Motor neuron (in vitro differentiated cells): ENCODE results near the gene LGALS8. TPM values are rescaled to one million over a fixed set of nuclear protein-coding genes. Genes with fewer than 3 reads are reported as not detected.

Experiments used
- ATAC-seq, 8 experiments: fragments of 200-7000 bp; cut with Tn5 transposase; replicated peaks in 6 of 8; 2 replicates each; pipeline ENCODE4 v1.8.0; 2021; ENCODE audit warnings: mild to moderate bottlenecking in 8 of 8, moderate library complexity in 8 of 8
- H3K27ac ChIP-seq, 2 donors: fragments of 250-450 bp; sonication (Bioruptor Pico); 2 replicates each; pipeline ENCODE4 v1.9.0; 2021; ENCODE audit warnings: antibody characterized with exemption in 2 of 2, mild to moderate bottlenecking in 2 of 2, moderate library complexity in 1 of 2
- H3K4me1 ChIP-seq, 2 donors: fragments of 250-450 bp; sonication (Bioruptor Pico); replicated peaks in 1 of 2; 2 replicates each; pipeline ENCODE4 v1.6.1; 2021; ENCODE audit warnings: antibody characterized with exemption in 2 of 2, mild to moderate bottlenecking in 2 of 2, moderate library complexity in 1 of 2
- H3K4me3 ChIP-seq, 5 donors: fragments of 250-450 bp; sonication (Bioruptor Pico); 2 replicates each; pipeline ENCODE4 v1.9.0; 2021; ENCODE audit warnings: antibody characterized with exemption in 5 of 5, mild to moderate bottlenecking in 5 of 5, moderate library complexity in 4 of 5
- WGBS, 10 experiments: fragments of 450-650 bp; shearing (Covaris generic); methylation state at CpG; one replicate each; pipeline ENCODE4 v1.0.0; 2022; 5-methylcytosine and 5-hydroxymethylcytosine counted together
- in situ Hi-C, 9 experiments: fragments of 400-800 bp; cut with MboI; loops; one replicate each; pipeline ENCODE4 v1.15.0; 2021; ENCODE audit warnings: low sequenced_read_pairs in 9 of 9, low pct_unique_long_range_greater_than_20kb in 2 of 9; ENCODE audit not compliant: unreplicated experiment in 9 of 9
- total RNA-seq, 8 experiments: library from RNA; unstranded; fragments of 300-600 nt; gene quantifications; 2 replicates each; pipeline versions ENCODE4 v1.2.3 to v1.2.4, GENCODE V29; 2022

LGALS8 gene
- total RNA-seq, 8 experiments from 2014 or later, result 12.5 to 86.5 (median 34.1) TPM

DNA sequence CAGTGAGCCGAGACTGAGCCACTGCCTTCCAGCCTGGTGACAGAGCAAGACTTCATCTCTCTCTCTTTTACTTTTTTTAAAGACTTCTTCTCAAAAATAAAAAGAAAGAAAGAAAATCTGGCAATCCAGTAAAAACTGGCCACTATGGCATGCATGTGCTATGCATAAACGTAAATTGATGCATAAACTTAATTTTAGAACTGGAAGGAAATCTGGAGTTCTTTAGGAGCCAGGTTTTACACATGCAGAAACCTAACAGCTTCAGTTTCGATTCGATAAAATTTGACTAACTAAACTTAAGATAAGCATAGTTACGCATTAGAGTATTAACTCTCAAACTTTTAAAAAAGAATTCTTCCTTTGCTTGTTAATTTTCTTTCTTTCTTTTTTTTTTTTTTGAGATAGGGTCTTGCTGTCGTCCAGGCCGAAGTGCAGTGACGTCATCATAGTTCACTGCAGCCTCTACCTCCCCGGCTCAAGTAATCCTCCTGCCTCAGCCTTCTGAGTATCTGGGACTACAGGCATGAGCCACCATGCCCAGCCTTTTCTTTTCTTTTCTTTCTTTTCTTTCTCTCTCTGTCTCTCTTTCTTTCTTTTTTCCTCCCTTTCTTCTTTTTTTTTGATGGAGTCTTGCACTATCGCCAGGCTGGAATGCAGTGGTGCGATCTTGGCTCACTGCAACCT, 11.9 kb upstream of the LGALS8 start:
- in situ Hi-C loops, result no loop called here
- peak in 1 of 8 experiments; percentile 72 for ATAC-seq
- Histone ChIP-seq H3K4me3 (no peak overlapping the region), H3K27ac (no peak overlapping the region), H3K4me1 (no peaks in the 10 kb centered on the region)
- WGBS, 10 experiments, result 39 to 95% (median 80%) methylated on average over 5 to 11 of the region's 11 CpGs

DNA sequence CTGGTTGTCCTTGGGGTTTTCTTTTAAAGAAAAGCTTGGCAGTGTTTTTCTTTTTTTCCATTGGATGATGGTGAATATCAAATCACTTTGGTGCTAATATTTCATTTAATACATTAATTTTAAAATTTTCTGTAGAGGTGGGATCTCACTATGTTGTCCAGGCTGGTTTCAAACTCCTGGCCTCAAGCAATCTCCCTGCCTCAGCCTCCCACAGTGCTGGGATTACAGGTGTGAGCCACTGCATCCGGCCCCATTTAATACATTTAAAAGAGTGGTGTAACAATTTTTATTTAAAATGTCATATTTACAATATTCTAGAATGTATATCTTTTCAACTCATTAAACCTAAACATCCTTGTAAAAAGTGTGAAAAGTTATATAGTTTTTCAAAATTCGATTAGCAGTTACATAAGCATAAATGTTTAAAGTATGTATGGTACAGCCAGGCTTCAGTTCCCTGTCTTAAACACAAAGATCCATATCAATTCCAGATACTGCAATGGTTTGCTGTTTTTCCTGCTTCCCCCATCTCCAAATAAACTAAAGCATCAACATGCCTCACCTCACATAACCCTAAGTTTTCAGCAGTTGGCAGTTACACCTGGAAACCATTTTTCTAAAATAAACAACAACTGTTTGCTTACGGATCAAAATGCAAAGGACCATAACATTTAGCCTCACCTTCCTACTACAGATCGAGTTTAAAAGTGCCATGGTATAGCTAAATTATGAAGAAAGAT, 8.9 kb upstream of the LGALS8 start:
- Histone ChIP-seq H3K27ac (no peak overlapping the region), H3K4me1 (no peaks in the 10 kb centered on the region), H3K4me3 (no peak overlapping the region)
- ATAC-seq, result no peak
- in situ Hi-C loops, result no loop called here
- WGBS, 10 experiments, result 29 to 88% (median 70%) methylated on average over 2 to 4 of the region's 4 CpGs; no CpG with 5 or more reads in 1 of the 10 experiments

DNA sequence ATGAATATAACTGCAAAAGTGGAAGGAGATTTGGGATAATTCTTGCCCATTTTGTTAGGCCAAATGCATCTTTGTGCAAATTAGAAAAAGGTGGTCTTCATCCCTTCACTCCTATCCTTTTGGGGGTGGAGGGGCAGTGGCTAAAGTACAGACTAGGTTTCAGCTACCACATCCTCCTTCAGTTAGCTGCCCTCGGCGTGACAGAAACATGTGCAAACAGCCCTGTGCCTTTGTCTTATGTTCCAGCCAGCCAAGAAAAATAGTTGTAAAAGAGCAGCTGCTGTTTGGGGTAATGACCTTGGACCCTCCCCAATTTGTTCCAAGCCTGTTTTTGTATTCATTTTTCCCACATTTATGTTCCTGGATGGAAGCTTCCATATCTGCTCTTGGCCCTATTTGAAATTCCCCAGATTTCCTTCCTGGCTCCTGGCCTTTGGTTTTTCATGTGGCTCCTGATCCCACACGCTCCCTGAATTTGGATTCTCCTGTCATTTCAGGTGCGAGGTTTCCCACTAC, 8.3 kb upstream of the LGALS8 start:
- ATAC-seq, result no peak
- Histone ChIP-seq H3K27ac (no peak overlapping the region), H3K4me1 (no peaks in the 10 kb centered on the region), H3K4me3 (no peak overlapping the region)
- 26 to 94% (median 83%) methylated on average over 1 to 4 of the region's 4 CpGs; no CpG with 5 or more reads in 1 of the 10 experiments for WGBS, 10 experiments
- in situ Hi-C loops, result no loop called here

DNA sequence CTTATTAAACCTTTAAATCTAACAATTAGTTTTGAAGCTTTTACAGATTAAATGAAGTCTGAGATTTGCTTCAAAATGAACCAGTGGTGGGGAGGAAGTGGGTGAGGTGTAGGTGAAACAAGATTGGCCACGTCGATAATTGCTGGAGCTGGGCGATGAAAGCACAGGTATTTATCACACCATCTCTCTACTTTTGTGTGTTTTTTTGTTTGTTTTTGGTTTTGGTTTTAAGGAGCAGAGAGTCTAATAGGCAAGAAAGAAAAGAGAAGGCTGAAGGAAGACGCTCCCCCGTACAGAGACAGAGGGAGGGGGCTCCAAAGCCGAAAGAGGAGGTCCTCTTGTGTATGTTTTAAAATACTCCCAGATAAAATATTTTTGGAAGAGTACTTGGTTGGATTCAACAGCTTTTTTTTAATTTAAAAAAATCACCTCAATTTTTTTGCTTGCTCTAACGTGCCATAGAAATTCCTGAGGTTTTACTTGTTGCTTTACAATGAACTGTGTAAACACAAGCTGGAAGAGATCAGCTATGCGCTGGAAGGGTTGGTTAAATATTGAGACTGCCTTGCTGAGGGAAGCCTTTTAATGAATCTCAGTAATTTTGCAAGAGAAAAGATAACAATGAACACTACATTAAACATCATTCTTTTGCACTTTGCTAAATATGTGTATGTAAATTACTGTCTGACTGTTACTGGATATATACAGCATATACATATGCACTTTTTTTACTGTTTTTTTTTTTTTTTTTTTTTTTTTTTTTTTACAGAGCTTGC, 6.7 kb upstream of the LGALS8 start:
- ATAC-seq, result peak in 6 of 8 experiments; percentile 32 to 90 (median 45)
- 22 to 81% (median 58%) methylated on average over 2 to 8 of the region's 8 CpGs; no CpG with 5 or more reads in 1 of the 10 experiments for WGBS, 10 experiments
- Histone ChIP-seq H3K4me3 (no peak overlapping the region), H3K27ac (no peak overlapping the region), H3K4me1 (no peaks in the 10 kb centered on the region)
- in situ Hi-C loops, result no loop called here

DNA sequence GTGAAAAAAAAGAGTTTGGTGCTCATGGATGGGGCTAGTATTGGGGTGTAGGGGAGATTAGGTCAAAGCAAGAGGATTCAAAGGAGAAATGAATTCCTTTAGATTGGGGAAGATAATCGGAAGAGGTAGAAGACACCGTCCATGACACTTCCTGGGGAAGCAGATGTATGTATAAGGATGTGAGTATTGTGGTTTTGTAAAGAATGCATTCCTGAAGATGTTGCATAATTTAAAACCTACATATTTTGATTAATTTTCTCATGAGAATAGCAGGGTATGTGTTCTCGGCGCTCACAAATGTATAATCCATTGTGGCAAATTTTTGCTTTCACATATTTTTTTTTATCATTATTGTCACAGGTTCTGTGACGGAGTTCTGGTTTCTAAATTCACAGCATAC, 5.5 kb upstream of the LGALS8 start:
- no peak overlapping the region for H3K27ac ChIP-seq
- no peak overlapping the region for H3K4me3 ChIP-seq
- 21 to 100% (median 90%) methylated on average over 2 to 5 of the region's 5 CpGs for WGBS, 10 experiments
- in situ Hi-C loops, result no loop called here
- peak in 1 of 8 experiments; percentile 63 for ATAC-seq
- no peaks in the 10 kb centered on the region for H3K4me1 ChIP-seq

DNA sequence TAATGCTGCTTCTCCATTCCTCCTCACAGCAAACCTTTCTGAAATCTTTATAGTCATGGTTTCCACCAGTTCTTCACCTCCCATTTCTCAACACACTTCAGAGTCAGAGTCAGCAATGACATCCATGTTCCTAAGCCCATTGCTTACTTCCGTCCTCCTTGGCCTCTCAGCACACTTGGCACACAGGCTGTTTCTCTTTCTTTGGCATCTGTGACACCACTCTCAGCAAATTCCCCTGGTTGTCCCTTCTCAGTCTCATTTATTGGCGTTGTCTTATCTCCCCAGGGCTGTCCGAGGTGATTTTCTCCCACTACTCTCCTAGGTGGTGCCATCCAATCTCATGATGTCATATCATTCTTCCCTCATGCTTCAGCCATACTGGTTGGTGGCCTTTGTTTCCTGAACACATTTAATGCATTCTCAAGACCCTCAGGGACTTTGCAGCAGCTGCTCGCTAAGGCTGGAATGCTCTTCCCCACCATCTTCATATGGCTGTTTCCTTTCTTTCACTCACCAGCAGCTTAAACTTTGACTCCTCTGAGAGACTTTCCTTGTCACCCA, 3.3 kb upstream of the LGALS8 start:
- in situ Hi-C loops, result no loop called here
- H3K4me3 ChIP-seq, result no peak overlapping the region
- no peak overlapping the region for H3K27ac ChIP-seq
- WGBS, 10 experiments, result 19 to 93% (median 85%) methylated on average over 1 to 4 of the region's 4 CpGs; no CpG with 5 or more reads in 1 of the 10 experiments
- no peak for ATAC-seq
- H3K4me1 ChIP-seq, result peaks cover 7 to 12% of the 10 kb centered on the region in 2 donors

DNA sequence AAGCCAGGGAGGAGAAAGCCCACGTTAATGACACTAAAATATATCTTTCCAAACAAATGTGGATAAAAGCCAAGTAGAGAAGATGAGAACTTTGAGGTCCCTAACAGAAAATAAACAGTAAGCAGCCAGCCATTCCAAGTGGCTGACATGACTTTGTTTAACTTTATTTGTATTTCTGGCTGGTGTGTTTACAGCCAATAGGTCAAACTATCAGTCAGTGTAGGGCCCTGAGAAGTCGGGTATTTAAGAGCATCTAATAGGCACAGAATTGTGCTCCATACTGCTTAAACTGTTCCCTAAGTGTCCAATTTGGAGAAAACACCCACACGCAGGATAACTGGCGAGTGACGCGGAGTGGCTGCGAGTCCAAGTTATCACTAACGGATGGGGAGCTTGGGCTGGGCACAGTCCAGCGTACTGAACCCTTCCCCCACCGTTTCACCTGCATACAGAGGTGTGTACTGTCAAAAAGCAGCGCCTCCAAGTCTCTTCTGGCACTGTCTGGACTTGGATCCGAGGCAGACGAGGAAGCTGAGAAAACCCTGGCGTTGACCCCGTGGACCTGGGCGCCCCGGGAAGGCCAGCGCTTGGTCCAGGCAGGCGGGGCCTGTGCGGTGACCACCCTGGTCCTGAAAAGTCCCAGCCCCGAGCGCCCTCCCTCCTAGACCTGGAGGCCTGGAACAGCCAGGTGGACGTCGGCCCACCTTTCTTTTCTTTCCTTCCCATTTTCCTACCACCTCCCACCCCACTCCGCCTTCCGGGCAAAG, 662 bp upstream of the LGALS8 start:
- in situ Hi-C loops, result no loop called here
- Histone ChIP-seq H3K4me1 (peaks cover 7 to 12% of the 10 kb centered on the region in 2 donors), H3K4me3 (peak overlapping the region in 3 of 5 donors; percentile 34 to 45 (median 40)), H3K27ac (no peak overlapping the region)
- ATAC-seq, result peak in 6 of 8 experiments; percentile 0 to 25 (median 8)
- 0 to 98% (median 78%) methylated on average over 1 to 13 of the region's 26 CpGs for WGBS, 10 experiments

DNA sequence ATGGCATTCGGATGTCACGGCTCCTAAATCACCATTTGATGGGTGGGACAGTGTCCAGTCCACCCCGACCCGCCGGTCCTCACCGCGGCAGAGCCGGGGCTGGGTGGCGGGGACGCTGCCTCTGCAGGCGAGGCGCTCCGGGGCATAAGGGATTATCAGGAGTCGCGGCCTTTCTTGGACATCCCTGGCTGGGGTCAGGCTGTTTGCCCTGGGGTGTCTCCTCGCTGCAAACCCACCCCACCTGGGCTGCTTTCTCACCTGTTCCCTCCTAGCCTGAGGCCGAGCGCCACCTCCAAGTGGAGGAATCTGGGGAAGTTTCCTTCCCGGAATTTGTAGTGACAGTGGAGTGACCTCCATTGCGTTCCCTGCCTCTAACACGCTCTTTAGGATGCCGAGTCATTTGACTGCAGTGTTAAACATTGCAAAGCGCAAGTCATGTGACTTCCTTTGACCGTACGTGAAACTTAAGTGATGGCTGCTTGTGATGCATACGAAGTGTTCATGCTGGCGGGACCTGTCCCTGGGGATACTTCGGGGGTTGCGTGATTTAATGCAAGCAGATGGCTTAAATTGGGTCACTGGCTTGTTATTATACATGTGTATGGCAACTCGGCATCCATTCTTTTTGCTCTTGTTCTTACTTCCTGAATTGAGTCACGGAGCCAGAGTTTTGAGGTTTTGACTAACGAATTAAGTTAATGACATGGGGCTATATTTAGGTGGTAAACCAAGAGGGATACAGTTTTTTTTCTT, 536 bp downstream of the LGALS8 start:
- Histone ChIP-seq H3K4me1 (peaks cover 7 to 12% of the 10 kb centered on the region in 2 donors), H3K27ac (peak overlapping the region; percentile 35 to 48), H3K4me3 (peak overlapping the region; percentile 25 to 45 (median 34))
- 0 to 26% (median 2%) methylated on average over 4 to 23 of the region's 32 CpGs; no CpG with 5 or more reads in 1 of the 10 experiments for WGBS, 10 experiments
- ATAC-seq, result peak; percentile 65 to 94 (median 86)
- in situ Hi-C loops, result no loop called here

DNA sequence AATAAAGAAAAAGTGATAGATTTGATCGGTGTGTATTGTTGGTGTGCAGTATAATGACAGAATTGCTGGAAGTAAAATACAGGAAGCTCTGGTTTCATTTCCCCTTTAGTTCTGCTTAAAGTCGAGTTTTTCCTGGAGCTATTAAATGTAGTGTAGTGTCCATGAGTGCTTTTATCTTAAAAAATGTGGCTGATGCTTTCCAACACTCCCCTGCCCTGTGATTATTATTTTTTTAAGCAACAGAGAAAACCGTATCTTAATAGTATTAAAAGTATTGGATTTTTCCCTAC, 1.1 kb downstream of the LGALS8 start:
- Histone ChIP-seq H3K4me1 (peaks cover 7 to 12% of the 10 kb centered on the region in 2 donors), H3K27ac (peak overlapping the region; percentile 3 to 48), H3K4me3 (peak overlapping the region; percentile 25 to 45 (median 34))
- no peak for ATAC-seq
- in situ Hi-C loops, result no loop called here
- 0 to 48% (median 6%) methylated on average over 2 to 3 of the region's 3 CpGs; no CpG with 5 or more reads in 1 of the 10 experiments for WGBS, 10 experiments

DNA sequence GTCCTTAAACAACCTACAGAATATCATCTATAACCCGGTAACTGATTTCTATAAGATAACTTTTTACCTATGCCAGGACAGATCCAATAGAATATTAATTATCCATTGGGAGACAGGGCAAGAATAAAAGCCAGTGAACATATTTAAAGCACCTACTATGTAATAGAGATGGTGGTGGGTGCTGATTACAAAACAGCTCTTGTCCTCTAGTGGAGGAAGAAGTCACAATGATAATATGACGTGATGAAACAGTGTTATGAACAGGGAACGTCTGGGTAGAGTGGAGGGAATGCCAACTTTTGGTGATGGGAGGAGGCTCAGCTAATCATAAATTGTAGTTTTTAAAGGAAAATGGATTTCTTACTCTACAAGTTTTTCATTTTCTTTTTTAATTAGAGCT, 2.3 kb downstream of the LGALS8 start:
- Histone ChIP-seq H3K4me1 (peaks cover 7 to 12% of the 10 kb centered on the region in 2 donors), H3K4me3 (no peak overlapping the region), H3K27ac (no peak overlapping the region)
- ATAC-seq, result no peak
- 80 to 100% (median 95%) methylated on average over 1 to 3 of the region's 3 CpGs for WGBS, 10 experiments
- in situ Hi-C loops, result no loop called here

DNA sequence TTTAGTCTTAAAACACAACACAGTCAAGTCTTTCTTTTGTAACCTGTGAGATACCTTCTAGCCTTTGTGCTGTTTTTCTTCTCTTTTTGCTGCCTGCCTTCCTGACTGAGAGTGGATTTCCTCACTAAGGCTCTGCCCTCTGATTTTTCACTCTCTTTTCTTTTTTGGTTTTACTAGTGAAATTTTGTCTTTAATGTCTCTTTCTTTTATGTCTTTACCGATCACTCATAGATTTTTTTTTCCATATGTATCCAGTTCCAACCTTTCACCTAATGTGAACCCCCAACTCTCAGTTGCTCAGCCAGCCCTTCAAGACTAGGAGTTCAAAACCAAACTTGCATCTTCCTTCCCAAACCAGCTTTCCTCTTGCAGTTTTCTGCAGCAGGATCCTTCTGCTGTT, 6.5 kb downstream of the LGALS8 start:
- no peak for ATAC-seq
- Histone ChIP-seq H3K4me3 (no peak overlapping the region), H3K4me1 (peaks cover 0 to 5% of the 10 kb centered on the region in 2 donors), H3K27ac (no peak overlapping the region)
- 70 to 100% (median 93%) methylated on average over 1 of the region's 1 CpG for WGBS, 10 experiments
- in situ Hi-C loops, result no loop called here

DNA sequence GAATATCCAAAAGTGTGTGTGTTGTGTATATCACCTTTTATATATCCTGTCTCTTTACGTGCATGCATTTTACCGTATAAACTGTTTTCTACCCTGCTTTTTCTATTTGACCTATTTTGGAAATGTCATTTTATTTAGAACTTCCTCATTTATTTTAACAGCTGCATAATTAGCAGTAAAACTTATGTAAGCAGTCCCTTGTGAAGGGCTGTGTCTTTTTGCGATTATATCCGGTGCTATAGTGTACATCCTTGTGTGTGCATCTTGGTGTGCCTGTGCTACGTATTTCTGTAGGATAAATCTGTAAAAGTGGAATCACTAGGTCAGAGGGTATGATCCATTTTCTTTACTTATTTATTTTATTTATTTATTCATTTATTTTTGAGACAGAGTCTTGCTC, 7.2 kb downstream of the LGALS8 start:
- ATAC-seq, result no peak
- Histone ChIP-seq H3K4me1 (peaks cover 3 to 11% of the 10 kb centered on the region in 2 donors), H3K4me3 (no peak overlapping the region), H3K27ac (no peak overlapping the region)
- 76 to 100% (median 89%) methylated on average over 3 to 5 of the region's 5 CpGs for WGBS, 10 experiments
- in situ Hi-C loops, result no loop called here
